ENCODE results near the gene CNTN1. TPM values are rescaled to one million over a fixed set of nuclear protein-coding genes. Genes with fewer than 3 reads are reported as not detected.

The CNTN1 gene
- total RNA-seq, 1 donor = 0.36 TPM

GRCh38 chr12:40752011-40752410 lies 59.8 kb downstream of the CNTN1 start:
- H3K4me3 ChIP-seq (ENCODE audit: insufficient read depth, low read length) = no peak overlapping the region
- H3K4me2 ChIP-seq (ENCODE audit: insufficient read depth, low read length) = no peak overlapping the region
- peaks cover 2% of the 10 kb centered on the region for H3K9me3 ChIP-seq (ENCODE audit: low read depth, low read length)
- H4K20me1 ChIP-seq (ENCODE audit: insufficient read depth, low read length) = no peaks in the 10 kb centered on the region
- no peaks in the 10 kb centered on the region for H3K4me1 ChIP-seq (ENCODE audit: insufficient read depth, low read length)
- no peak for TF ChIP-seq CTCF (IDR thresholded peaks at IDR 0.05; ENCODE audit: extremely low read depth, low read depth, low read length)
- no peaks in the 10 kb centered on the region for H3K27me3 ChIP-seq (ENCODE audit: insufficient read depth, low read length)
- H3K27ac ChIP-seq (ENCODE audit: low read depth, low read length) = no peak overlapping the region
- no peak overlapping the region for H2AFZ ChIP-seq (ENCODE audit: low read length)
- no peaks in the 10 kb centered on the region for H3K79me2 ChIP-seq (ENCODE audit: insufficient read depth, low read length)
- no peaks in the 10 kb centered on the region for H3K36me3 ChIP-seq (ENCODE audit: insufficient read depth, low read length)
- no peak for DNase-seq (ENCODE audit: insufficient read length, low spot score, missing footprints)

DNA sequence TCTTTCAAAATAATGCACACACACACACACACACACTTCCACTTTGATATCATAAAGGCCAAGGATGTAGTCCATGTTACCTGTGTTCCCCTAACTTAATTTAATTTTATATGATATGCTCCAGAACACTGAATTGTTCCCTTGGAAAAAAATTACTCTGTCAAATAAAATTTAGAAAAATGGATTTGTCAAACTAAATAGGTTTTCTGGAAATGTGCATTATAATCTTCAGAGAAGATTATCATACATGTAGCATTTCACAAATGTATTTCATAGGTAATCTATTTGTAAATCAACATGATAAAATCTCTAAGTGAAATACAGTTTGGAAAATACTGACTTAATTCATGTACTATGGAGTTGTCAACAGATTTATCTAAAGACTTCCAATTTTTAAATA lies 68.6 kb downstream of the CNTN1 start:
- H2AFZ ChIP-seq (ENCODE audit: low read length) = no peak overlapping the region
- H3K27ac ChIP-seq (ENCODE audit: low read depth, low read length) = no peak overlapping the region
- H3K79me2 ChIP-seq (ENCODE audit: insufficient read depth, low read length) = no peaks in the 10 kb centered on the region
- no peak overlapping the region for H3K4me3 ChIP-seq (ENCODE audit: insufficient read depth, low read length)
- H3K4me1 ChIP-seq (ENCODE audit: insufficient read depth, low read length) = no peaks in the 10 kb centered on the region
- no peaks in the 10 kb centered on the region for H4K20me1 ChIP-seq (ENCODE audit: insufficient read depth, low read length)
- no peaks in the 10 kb centered on the region for H3K27me3 ChIP-seq (ENCODE audit: insufficient read depth, low read length)
- H3K36me3 ChIP-seq (ENCODE audit: insufficient read depth, low read length) = no peaks in the 10 kb centered on the region
- no peak overlapping the region for H3K4me2 ChIP-seq (ENCODE audit: insufficient read depth, low read length)
- TF ChIP-seq CTCF (IDR thresholded peaks at IDR 0.05; ENCODE audit: extremely low read depth, low read depth, low read length) = no peak
- DNase-seq (ENCODE audit: insufficient read length, low spot score, missing footprints) = no peak
- H3K9me3 ChIP-seq (ENCODE audit: low read depth, low read length) = no peaks in the 10 kb centered on the region

- no peak overlapping the region for H2AFZ ChIP-seq (ENCODE audit: low read length)
- H3K79me2 ChIP-seq (ENCODE audit: insufficient read depth, low read length) = no peaks in the 10 kb centered on the region
- no peak overlapping the region for H3K4me2 ChIP-seq (ENCODE audit: insufficient read depth, low read length)
- H3K4me3 ChIP-seq (ENCODE audit: insufficient read depth, low read length) = no peak overlapping the region
- no peaks in the 10 kb centered on the region for H3K9me3 ChIP-seq (ENCODE audit: low read depth, low read length)
- DNase-seq (ENCODE audit: insufficient read length, low spot score, missing footprints) = no peak
- no peaks in the 10 kb centered on the region for H3K27me3 ChIP-seq (ENCODE audit: insufficient read depth, low read length)
- H3K36me3 ChIP-seq (ENCODE audit: insufficient read depth, low read length) = no peaks in the 10 kb centered on the region
- no peaks in the 10 kb centered on the region for H3K4me1 ChIP-seq (ENCODE audit: insufficient read depth, low read length)
- no peaks in the 10 kb centered on the region for H4K20me1 ChIP-seq (ENCODE audit: insufficient read depth, low read length)
- TF ChIP-seq CTCF (IDR thresholded peaks at IDR 0.05; ENCODE audit: extremely low read depth, low read depth, low read length) = no peak
- no peak overlapping the region for H3K27ac ChIP-seq (ENCODE audit: low read depth, low read length)
Measured at GRCh38 chr12:40762072-40762471, 69.8 kb downstream of the CNTN1 start.

DNA sequence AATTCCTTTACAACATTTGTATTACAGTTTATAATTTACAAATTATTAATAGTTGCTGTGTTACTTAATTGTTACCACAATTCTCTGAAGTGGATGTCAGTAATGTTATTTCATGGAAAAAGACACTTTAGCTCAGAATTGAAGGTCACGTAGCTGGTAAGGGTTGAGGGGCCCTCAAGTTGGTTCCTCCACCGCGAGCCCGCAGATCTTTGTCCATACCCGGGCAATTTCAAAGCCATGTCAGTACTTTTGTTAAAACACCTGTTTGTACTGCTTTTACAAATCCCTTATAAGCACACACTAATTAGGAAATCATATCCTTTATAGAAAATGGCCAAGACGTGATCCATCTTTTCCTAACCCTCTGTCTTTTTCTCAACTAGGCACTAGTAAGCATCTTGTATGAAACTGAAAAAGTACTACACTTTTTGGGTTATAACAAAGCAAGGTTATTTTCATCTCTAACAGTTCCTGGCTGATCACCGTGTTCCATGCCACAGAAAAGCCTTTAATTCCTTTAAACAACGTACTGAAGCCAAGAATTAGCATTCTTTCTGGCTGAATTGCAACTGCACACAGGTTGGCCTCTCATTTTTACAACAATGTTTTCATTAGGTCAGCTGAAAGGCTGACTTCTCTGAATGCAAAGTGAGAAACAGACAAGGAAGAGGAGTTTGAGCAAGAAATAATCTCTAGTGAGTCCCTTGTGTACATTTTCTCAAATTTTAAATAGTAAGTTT lies 76.1 kb downstream of the CNTN1 start:
- H3K27ac ChIP-seq (ENCODE audit: low read depth, low read length) = no peak overlapping the region
- H3K4me1 ChIP-seq (ENCODE audit: insufficient read depth, low read length) = no peaks in the 10 kb centered on the region
- no peak overlapping the region for H2AFZ ChIP-seq (ENCODE audit: low read length)
- H3K4me3 ChIP-seq (ENCODE audit: insufficient read depth, low read length) = no peak overlapping the region
- no peaks in the 10 kb centered on the region for H3K27me3 ChIP-seq (ENCODE audit: insufficient read depth, low read length)
- H3K79me2 ChIP-seq (ENCODE audit: insufficient read depth, low read length) = no peaks in the 10 kb centered on the region
- H3K4me2 ChIP-seq (ENCODE audit: insufficient read depth, low read length) = no peak overlapping the region
- no peaks in the 10 kb centered on the region for H4K20me1 ChIP-seq (ENCODE audit: insufficient read depth, low read length)
- peaks cover 3% of the 10 kb centered on the region for H3K9me3 ChIP-seq (ENCODE audit: low read depth, low read length)
- DNase-seq (ENCODE audit: insufficient read length, low spot score, missing footprints) = no peak
- no peaks in the 10 kb centered on the region for H3K36me3 ChIP-seq (ENCODE audit: insufficient read depth, low read length)
- TF ChIP-seq CTCF (IDR thresholded peaks at IDR 0.05; ENCODE audit: extremely low read depth, low read depth, low read length) = no peak
